Measurements from ENCODE around the gene ZNF524. TPM values are rescaled to one million over a fixed set of nuclear protein-coding genes. Genes with fewer than 3 reads are reported as not detected.
"Not testable (repeated sequence)": the region's sequence is repeated elsewhere in the genome, so short reads cannot be mapped to it uniquely, and the experiment has no call there.

Gene ZNF524
- total and polyA plus RNA-seq, 4 donors = 13.2 to 38.8 (median 15.4) TPM

DNA sequence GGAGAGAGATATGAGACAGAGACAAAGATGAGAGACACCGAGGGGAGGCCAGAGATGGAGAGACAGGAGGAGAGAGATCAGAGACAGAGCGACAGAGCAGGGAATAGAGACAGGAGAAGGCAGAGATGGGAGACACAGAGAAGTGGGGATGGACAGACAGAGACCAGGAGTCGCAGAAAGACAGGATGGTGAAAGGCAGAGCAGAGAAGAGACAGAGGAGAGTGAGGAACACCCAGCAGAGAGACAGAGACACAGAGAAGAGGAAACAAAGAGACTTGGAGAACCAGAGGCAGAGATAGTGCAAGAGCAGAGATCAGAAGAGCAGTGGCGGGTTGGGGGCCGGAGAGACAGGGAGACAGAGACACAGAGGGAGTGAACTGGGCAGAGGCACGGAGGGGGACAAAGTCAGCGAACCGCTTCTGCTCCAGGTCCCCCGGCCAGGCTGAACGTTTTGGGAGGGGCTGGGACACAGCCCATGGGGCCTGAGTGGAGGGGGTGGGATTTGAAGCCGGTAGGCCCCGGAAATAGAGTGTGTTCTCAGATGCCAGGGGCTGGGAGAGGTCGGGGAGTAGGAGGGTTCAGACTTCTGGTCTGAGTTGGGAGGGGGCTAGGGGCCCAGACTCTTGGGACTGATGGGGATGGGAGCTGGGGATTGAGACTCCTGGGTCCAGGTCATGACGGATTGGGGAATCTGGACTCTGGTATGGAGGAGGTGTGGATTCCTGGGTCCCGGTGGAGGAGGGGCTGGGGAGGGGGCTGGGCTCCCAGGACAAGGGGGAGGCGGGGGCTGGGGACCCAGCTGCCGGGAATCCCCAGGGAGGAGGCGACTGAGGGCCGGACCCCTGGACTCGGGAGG lies 20.1 kb upstream of the ZNF524 start:
- H3K4me3 ChIP-seq (ENCODE audit: low read length in 2 of 2) = peak overlapping the region; percentile 78 to 81
- H3K27me3 ChIP-seq (ENCODE audit: control insufficient read depth in 1 of 2, insufficient read depth in 2 of 2, low read length in 1 of 2) = no peaks in the 10 kb centered on the region
- DNase-seq (peak in 1 of 2 donors; percentile 50), ATAC-seq (ENCODE audit: low FRiP score) (peak; percentile 61)
- WGBS, 2 donors = 11% methylated on average over 20 of the region's 20 CpGs
- no peaks in the 10 kb centered on the region for H3K9me3 ChIP-seq (ENCODE audit: control insufficient read depth, low read length)
- H3K4me1 ChIP-seq (ENCODE audit: control insufficient read depth in 1 of 2, insufficient read depth in 2 of 2, low read length in 2 of 2) = no peaks in the 10 kb centered on the region
- intact Hi-C loops (cut with DNase I) = loop anchor here in 1 of 2 donors (2.0 kb wide), 1 partner anchor 31 kb away; no protein-coding TSS in a partner anchor
- H3K36me3 ChIP-seq (ENCODE audit: control insufficient read depth in 1 of 2, insufficient read depth in 2 of 2, low read length in 1 of 2) = peaks cover 0 to 2% of the 10 kb centered on the region in 2 donors
- H3K27ac ChIP-seq (ENCODE audit: low read depth in 1 of 2, low read length in 2 of 2) = peak overlapping the region in 1 of 2 donors; percentile 14

DNA sequence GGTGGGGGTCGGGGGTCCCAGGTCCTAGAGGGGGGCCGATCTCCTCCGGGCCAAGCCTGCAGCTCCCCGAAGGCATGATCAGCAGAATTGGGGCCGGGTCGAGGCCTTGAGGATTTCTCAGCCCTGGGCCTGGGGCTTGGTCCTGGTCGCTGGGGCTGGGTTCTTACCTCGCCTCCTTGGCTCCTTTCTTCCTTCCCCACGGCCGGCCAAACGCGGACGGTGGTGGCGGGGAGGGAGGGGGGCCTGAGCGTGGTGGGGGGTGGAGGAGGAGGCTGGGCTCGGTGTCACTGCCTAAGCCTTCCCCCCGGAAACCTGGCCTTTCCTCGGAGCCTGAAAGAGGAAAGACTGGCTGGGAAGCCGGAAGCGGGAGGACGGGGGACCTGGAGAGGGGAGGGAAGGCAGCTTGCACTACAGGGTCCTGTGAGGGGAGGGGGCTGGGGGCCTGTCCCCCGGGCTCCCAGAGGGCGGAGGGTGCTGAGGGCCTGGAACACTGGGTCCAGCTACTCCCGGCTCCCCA lies 19.4 kb upstream of the ZNF524 start, which contains the start of gene ZNF579:
Gene ZNF579, minus strand, starts transcription at position 221 of the 517 bp plus-strand sequence. CDS start 1,209 bp downstream, outside the sequence.
- DNase-seq = peak; percentile 92 to 95
- Histone ChIP-seq H3K27me3 (ENCODE audit: control insufficient read depth in 1 of 2, insufficient read depth in 2 of 2, low read length in 1 of 2) (no peaks in the 10 kb centered on the region), H3K9me3 (ENCODE audit: control insufficient read depth, low read length) (no peaks in the 10 kb centered on the region), H3K4me1 (ENCODE audit: control insufficient read depth in 1 of 2, insufficient read depth in 2 of 2, low read length in 2 of 2) (no peaks in the 10 kb centered on the region), H3K4me3 (ENCODE audit: low read length in 2 of 2) (peak within 1 kb of the TSS; percentile 78 to 81), H3K36me3 (ENCODE audit: control insufficient read depth in 1 of 2, insufficient read depth in 2 of 2, low read length in 1 of 2) (peaks cover 0 to 2% of the 10 kb centered on the region in 2 donors), H3K27ac (ENCODE audit: low read depth in 1 of 2, low read length in 2 of 2) (peak within 1 kb of the TSS in 1 of 2 donors; percentile 52)
- ATAC-seq (ENCODE audit: low FRiP score) = peak; percentile 91
- 0% methylated on average over 9 to 24 of the region's 24 CpGs for WGBS, 2 donors
- intact Hi-C loops (cut with DNase I) = loop anchor here in 1 of 2 donors (2.0 kb wide), 1 partner anchor 32 kb away; no protein-coding TSS in a partner anchor

DNA sequence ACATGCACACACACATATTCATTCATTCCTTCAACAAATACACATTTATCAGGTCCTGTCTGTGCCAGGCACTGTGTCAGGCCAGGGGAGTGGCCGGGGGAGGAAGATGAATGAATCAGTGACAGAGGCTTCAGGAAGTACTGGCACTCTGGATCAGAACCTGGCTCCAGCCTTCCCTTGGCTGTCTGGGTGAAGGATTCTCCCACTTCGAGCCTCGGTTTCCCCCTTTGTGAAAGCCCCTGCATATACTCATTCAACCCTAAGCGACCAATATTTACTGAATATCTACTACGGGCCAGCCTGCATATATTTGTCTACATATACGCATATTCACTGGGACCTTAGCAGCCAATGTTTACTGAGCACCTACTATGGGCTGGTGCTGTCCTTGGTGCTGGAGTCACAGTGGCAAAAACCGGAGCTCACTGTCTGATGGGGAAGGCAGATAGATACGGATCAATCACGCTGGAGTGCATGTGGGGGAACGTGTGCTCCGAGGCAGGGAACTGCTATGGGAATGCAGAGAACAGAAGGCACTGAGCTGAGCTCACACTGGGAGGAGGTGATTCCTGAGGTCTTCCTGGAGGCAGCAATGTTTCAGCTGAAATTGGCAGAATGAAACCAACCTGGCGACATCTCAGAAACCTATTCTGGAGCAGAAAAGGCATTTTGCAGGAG lies 18.8 kb upstream of the ZNF524 start:
- 30 to 32% methylated on average over 12 of the region's 12 CpGs for WGBS, 2 donors
- no peaks in the 10 kb centered on the region for H3K9me3 ChIP-seq (ENCODE audit: control insufficient read depth, low read length)
- no peaks in the 10 kb centered on the region for H3K27me3 ChIP-seq (ENCODE audit: control insufficient read depth in 1 of 2, insufficient read depth in 2 of 2, low read length in 1 of 2)
- H3K27ac ChIP-seq (ENCODE audit: low read depth in 1 of 2, low read length in 2 of 2) = peak overlapping the region in 1 of 2 donors; percentile 52
- H3K36me3 ChIP-seq (ENCODE audit: control insufficient read depth in 1 of 2, insufficient read depth in 2 of 2, low read length in 1 of 2) = peaks cover 0 to 2% of the 10 kb centered on the region in 2 donors
- intact Hi-C loops (cut with DNase I) = loop anchor here in 1 of 2 donors (2.0 kb wide), 1 partner anchor 32 kb away; no protein-coding TSS in a partner anchor
- no peak for DNase-seq
- H3K4me1 ChIP-seq (ENCODE audit: control insufficient read depth in 1 of 2, insufficient read depth in 2 of 2, low read length in 2 of 2) = no peaks in the 10 kb centered on the region
- no peak for ATAC-seq (ENCODE audit: low FRiP score)
- H3K4me3 ChIP-seq (ENCODE audit: low read length in 2 of 2) = peak overlapping the region; percentile 78 to 81

DNA sequence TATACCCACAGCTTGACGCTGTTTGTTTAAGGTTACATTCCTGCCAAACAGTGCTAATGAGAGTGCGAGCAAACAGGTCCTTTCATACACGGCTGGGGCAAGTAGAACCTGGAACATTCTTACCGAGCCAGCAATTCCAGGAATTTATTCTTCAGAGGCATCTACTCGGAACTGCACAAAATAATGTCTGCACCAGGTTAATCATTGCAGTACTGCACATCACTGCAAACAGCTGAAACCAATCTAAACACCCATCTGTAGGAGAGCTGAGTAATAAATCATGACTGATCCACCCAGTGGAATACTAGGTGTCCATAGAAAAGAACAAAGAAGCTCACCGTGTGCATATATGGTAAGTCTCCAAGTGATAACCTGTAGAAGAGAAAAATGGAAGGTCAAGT lies 18.3 kb upstream of the ZNF524 start:
- H3K36me3 ChIP-seq (ENCODE audit: control insufficient read depth in 1 of 2, insufficient read depth in 2 of 2, low read length in 1 of 2) = peaks cover 0 to 2% of the 10 kb centered on the region in 2 donors
- intact Hi-C loops (cut with DNase I) = loop anchor here in 1 of 2 donors (2.0 kb wide), 1 partner anchor 33 kb away; no protein-coding TSS in a partner anchor
- no peaks in the 10 kb centered on the region for H3K27me3 ChIP-seq (ENCODE audit: control insufficient read depth in 1 of 2, insufficient read depth in 2 of 2, low read length in 1 of 2)
- no peak overlapping the region for H3K4me3 ChIP-seq (ENCODE audit: low read length in 2 of 2)
- H3K27ac ChIP-seq (ENCODE audit: low read depth in 1 of 2, low read length in 2 of 2) = no peak overlapping the region
- no peak for DNase-seq
- ATAC-seq (ENCODE audit: low FRiP score) = no peak
- WGBS, 2 donors = 16 to 18% methylated on average over 6 of the region's 6 CpGs
- H3K4me1 ChIP-seq (ENCODE audit: control insufficient read depth in 1 of 2, insufficient read depth in 2 of 2, low read length in 2 of 2) = no peaks in the 10 kb centered on the region
- no peaks in the 10 kb centered on the region for H3K9me3 ChIP-seq (ENCODE audit: control insufficient read depth, low read length)

DNA sequence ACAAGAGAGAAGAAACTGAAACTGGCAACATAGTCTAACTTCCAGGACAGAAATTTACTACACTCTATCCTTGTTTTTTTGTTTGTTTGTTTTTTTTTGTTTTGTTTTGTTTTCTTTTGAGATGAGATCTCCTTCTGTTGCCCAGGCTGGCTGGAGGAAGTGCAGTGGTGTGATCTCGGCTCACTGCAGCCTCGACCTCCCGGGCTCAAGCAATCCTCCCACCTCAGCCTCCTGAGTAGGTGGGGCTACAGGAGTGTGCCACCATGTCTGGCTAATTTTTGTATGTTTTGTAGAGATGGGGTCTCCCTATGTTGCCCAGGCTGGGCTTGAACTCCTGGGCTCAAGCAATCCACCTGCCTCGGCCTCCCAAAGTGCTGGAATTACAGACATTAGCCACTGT lies 17.8 kb upstream of the ZNF524 start:
- ATAC-seq (ENCODE audit: low FRiP score); intact Hi-C loops (cut with DNase I); H3K9me3 ChIP-seq (ENCODE audit: control insufficient read depth, low read length); H3K4me1 ChIP-seq (ENCODE audit: control insufficient read depth in 1 of 2, insufficient read depth in 2 of 2, low read length in 2 of 2); DNase-seq; H3K36me3 ChIP-seq (ENCODE audit: control insufficient read depth in 1 of 2, insufficient read depth in 2 of 2, low read length in 1 of 2); H3K27me3 ChIP-seq (ENCODE audit: control insufficient read depth in 1 of 2, insufficient read depth in 2 of 2, low read length in 1 of 2); H3K27ac ChIP-seq (ENCODE audit: low read depth in 1 of 2, low read length in 2 of 2); H3K4me3 ChIP-seq (ENCODE audit: low read length in 2 of 2): not testable (repeated sequence)
- WGBS, 2 donors = 74 to 77% methylated on average over 4 of the region's 4 CpGs

DNA sequence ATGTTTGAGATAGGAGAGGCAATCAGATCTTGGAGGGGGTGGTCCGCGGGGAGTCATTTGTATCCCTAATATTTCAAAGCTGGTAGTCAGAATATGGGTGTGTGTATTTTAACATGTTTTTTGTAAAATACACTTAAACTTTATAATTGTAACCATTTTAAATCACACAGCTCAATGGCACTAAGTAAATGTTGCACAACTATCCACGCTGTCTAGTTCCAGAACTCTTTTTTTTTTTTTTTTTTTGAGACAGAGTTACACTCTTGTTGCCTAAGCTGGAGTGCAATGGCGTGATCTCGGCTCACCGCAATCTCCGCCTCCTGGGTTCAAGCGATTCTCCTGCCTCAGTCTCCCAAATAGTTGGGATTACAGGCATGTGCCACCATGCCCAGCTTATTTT lies 16.2 kb upstream of the ZNF524 start:
- H3K4me1 ChIP-seq (ENCODE audit: control insufficient read depth in 1 of 2, insufficient read depth in 2 of 2, low read length in 2 of 2); ATAC-seq (ENCODE audit: low FRiP score); H3K27ac ChIP-seq (ENCODE audit: low read depth in 1 of 2, low read length in 2 of 2); H3K9me3 ChIP-seq (ENCODE audit: control insufficient read depth, low read length); DNase-seq; H3K36me3 ChIP-seq (ENCODE audit: control insufficient read depth in 1 of 2, insufficient read depth in 2 of 2, low read length in 1 of 2); H3K27me3 ChIP-seq (ENCODE audit: control insufficient read depth in 1 of 2, insufficient read depth in 2 of 2, low read length in 1 of 2); H3K4me3 ChIP-seq (ENCODE audit: low read length in 2 of 2); intact Hi-C loops (cut with DNase I): not testable (repeated sequence)
- 75 to 76% methylated on average over 8 of the region's 8 CpGs for WGBS, 2 donors

DNA sequence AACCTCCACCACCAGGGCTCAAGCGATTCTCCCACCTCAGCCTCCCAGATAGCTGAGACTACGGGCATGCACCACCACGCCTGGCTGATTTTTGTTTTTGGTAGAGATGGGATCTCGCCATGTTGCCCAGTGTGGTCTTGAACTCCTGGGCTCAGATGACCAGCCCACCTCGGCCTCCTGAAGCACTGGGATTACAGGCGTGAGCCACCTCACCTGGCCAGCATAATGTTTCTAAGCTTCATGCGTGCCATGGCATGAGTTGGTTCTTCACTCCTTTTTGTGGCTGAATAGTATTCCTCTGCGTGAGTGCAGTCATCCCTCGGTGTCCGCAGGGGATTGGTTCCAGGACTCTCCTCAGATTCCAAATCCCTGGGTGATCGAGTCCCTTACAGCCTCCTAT lies 15.2 kb upstream of the ZNF524 start:
- no peaks in the 10 kb centered on the region for H3K36me3 ChIP-seq (ENCODE audit: control insufficient read depth in 1 of 2, insufficient read depth in 2 of 2, low read length in 1 of 2)
- WGBS, 2 donors = 88 to 91% methylated on average over 11 of the region's 11 CpGs
- no peaks in the 10 kb centered on the region for H3K9me3 ChIP-seq (ENCODE audit: control insufficient read depth, low read length)
- no peak for DNase-seq
- no peak overlapping the region for H3K4me3 ChIP-seq (ENCODE audit: low read length in 2 of 2)
- intact Hi-C loops (cut with DNase I) = loop anchor here (5.0 kb wide), 1 partner anchor 68 kb away; no protein-coding TSS in a partner anchor
- no peaks in the 10 kb centered on the region for H3K27me3 ChIP-seq (ENCODE audit: control insufficient read depth in 1 of 2, insufficient read depth in 2 of 2, low read length in 1 of 2)
- no peak for ATAC-seq (ENCODE audit: low FRiP score)
- no peaks in the 10 kb centered on the region for H3K4me1 ChIP-seq (ENCODE audit: control insufficient read depth in 1 of 2, insufficient read depth in 2 of 2, low read length in 2 of 2)
- no peak overlapping the region for H3K27ac ChIP-seq (ENCODE audit: low read depth in 1 of 2, low read length in 2 of 2)

DNA sequence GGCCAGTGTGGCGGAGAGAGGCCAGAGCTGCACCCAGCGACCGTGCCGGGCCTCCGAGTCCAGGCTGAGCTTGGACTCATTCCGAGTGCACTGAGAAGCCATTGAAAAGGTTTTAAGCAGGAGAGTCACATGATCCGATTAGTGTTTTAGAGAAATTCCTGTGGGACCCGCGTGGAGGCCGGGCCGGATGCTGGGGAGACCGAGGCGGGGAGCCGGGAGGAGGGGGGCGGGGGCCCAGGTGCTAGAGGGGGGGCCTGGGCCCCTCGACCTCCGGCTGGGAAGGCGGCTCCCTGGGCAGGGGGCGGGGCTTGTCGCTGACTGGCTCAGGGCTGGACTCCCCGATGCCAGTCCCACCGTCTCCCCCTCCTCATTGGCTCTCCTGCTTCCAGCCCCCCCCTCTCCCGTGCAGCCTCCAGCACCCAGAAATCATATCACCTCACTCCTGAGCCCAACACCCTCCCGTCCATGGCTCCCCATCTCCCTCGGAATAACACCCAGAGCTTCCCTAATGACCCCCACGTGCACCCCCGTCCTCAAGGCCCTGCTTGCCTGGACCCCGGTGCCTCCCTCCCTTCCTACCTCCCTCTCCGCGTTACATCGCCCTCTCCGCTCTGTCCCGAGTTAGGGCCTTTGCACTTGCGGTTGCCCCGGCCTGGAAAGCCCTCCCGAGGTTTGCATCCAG lies 14.3 kb upstream of the ZNF524 start:
- intact Hi-C loops (cut with DNase I) = loop anchor here (5.0 kb wide), 1 partner anchor 68 kb away; no protein-coding TSS in a partner anchor
- peak; percentile 73 for ATAC-seq (ENCODE audit: low FRiP score)
- Histone ChIP-seq H3K36me3 (ENCODE audit: control insufficient read depth in 1 of 2, insufficient read depth in 2 of 2, low read length in 1 of 2) (no peaks in the 10 kb centered on the region), H3K4me1 (ENCODE audit: control insufficient read depth in 1 of 2, insufficient read depth in 2 of 2, low read length in 2 of 2) (no peaks in the 10 kb centered on the region), H3K9me3 (ENCODE audit: control insufficient read depth, low read length) (no peaks in the 10 kb centered on the region), H3K4me3 (ENCODE audit: low read length in 2 of 2) (no peak overlapping the region), H3K27me3 (ENCODE audit: control insufficient read depth in 1 of 2, insufficient read depth in 2 of 2, low read length in 1 of 2) (no peaks in the 10 kb centered on the region), H3K27ac (ENCODE audit: low read depth in 1 of 2, low read length in 2 of 2) (peak overlapping the region in 1 of 2 donors; percentile 31)
- WGBS, 2 donors = 1 to 2% methylated on average over 28 to 36 of the region's 36 CpGs
- DNase-seq = peak; percentile 83 to 85
